Stomach smooth muscle (tissue), 2 donors: ENCODE measurements around the gene CD177.
"Not testable (repeated sequence)": the region's sequence is repeated elsewhere in the genome, so short reads cannot be mapped to it uniquely, and the experiment has no call there.

Experiments used
- H3K27ac ChIP-seq: one replicate; pipeline ENCODE4 v1.7.0; 2013; ENCODE audit warnings: mild to moderate bottlenecking, low read length, inconsistent platforms
- H3K27me3 ChIP-seq, 2 donors: one replicate each; pipeline ENCODE4 v1.7.0; 2013; ENCODE audit warnings: low read length in 2 of 2; ENCODE audit not compliant: insufficient read depth in 2 of 2, control insufficient read depth in 1 of 2
- H3K36me3 ChIP-seq, 2 donors: one replicate each; pipeline ENCODE4 v1.7.0; 2013; ENCODE audit warnings: low read length in 2 of 2; ENCODE audit not compliant: control insufficient read depth in 2 of 2, insufficient read depth in 2 of 2
- H3K4me1 ChIP-seq: one replicate; pipeline ENCODE4 v1.7.0; 2013; ENCODE audit warnings: low read length; ENCODE audit not compliant: control insufficient read depth, insufficient read depth
- H3K4me3 ChIP-seq, 2 donors: one replicate each; pipeline ENCODE4 v1.7.0; 2013; ENCODE audit warnings: low read length in 2 of 2
- H3K9ac ChIP-seq, 2 donors: one replicate each; pipeline ENCODE4 v1.7.0; 2013; ENCODE audit warnings: low read length in 2 of 2, mild to moderate bottlenecking in 1 of 2
- H3K9me3 ChIP-seq, 2 donors: one replicate each; pipeline ENCODE4 v1.7.0; 2013; ENCODE audit warnings: low read length in 2 of 2; ENCODE audit not compliant: control insufficient read depth in 2 of 2
- donor health status: healthy.
- donor health status: Pancreatic carcinoma.

CD177 gene

DNA sequence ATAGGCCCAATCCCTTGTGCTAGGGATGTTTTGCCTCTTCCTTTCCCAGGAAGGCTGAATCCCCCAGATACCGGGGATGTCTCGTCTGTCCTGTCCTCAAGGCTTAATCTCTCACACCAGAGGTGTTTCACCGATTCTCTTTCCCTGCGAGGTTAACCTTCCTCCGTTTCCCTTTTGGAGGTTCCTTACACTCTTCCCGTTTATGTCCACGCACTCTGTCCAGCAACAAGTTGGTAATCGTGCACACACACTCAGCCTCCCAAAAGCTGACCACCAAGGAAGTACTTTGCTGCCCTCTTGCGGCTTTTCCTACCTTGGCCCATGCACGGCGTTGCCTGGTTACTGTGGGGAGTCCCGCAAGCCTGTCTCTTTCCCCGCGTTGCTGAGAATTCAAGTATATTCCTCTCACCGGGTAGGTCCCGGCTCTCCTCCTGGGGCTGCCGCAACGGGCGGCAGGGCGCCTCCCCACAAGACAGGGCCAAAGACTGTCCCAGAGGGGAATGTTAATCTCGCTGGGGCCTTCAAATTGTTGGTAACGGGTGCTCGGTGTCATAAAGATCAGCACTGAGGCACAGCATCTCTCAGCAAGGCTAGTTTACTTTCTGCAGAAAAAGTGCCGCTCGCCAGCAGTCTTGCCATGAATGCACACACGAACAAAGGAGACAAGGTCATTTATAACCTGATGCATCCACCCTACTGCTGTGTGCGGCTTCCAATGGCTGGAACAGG is 36.7 kb upstream of the CD177 start:
- Histone ChIP-seq H3K36me3 (no peaks in the 10 kb centered on the region), H3K4me1 (no peaks in the 10 kb centered on the region), H3K27me3 (peaks cover 0 to 2% of the 10 kb centered on the region in 2 donors), H3K9me3 (no peaks in the 10 kb centered on the region), H3K4me3 (no peak overlapping the region), H3K9ac (no peak overlapping the region), H3K27ac (no peak overlapping the region)

DNA sequence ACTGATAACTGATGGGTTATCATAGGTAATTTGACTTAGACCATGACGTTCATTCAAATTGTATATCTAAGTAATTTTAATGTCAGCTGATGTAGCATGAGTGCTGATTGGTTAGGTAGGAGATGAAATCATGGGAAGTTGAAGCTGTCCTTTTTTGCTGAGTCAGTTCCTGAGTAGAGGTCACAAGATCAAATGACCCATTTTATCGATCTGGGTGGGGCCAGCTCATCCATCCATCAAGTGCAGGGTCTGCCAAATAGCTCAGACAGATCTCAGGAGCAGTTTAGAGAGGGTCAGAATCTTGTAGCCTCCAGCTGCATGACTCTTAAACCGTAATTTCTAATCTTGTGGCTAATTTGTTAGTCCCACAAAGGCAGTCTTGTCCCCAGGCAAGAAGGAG is 35.3 kb upstream of the CD177 start:
- Histone ChIP-seq H3K9ac (no peak overlapping the region), H3K9me3 (no peaks in the 10 kb centered on the region), H3K27me3 (peaks cover 0 to 3% of the 10 kb centered on the region in 2 donors), H3K36me3 (no peaks in the 10 kb centered on the region), H3K4me1 (no peaks in the 10 kb centered on the region), H3K27ac (no peak overlapping the region), H3K4me3 (no peak overlapping the region)

DNA sequence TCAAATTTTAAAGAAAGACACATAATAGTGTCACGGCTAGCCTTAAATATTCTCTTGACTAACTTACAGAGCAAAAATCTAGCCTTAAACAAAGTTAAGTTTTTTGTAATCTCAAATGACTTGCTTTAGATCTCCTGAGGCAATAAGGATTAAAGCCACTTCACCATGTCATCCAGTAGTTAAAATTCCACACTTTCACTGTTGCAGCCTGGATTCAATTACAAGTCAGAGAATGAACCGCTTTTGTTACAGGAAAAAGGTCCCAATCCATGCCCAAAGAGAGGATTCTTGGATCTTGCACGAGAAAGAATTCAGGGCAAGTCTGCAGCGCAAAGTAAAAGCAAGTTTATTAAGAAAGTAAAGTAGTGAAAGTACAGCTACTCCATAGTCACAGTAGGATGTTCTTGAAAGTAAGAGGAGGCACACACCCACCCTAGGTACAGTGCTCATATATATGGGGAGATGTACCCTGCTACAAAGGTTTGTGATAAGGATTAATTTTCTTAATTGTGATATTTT is 34.6 kb upstream of the CD177 start:
- H3K4me1 ChIP-seq, result no peaks in the 10 kb centered on the region
- H3K36me3 ChIP-seq, result no peaks in the 10 kb centered on the region
- H3K27ac ChIP-seq, result no peak overlapping the region
- peaks cover 0 to 3% of the 10 kb centered on the region in 2 donors for H3K27me3 ChIP-seq
- no peak overlapping the region for H3K9ac ChIP-seq
- H3K4me3 ChIP-seq, result no peak overlapping the region
- H3K9me3 ChIP-seq, result no peaks in the 10 kb centered on the region

DNA sequence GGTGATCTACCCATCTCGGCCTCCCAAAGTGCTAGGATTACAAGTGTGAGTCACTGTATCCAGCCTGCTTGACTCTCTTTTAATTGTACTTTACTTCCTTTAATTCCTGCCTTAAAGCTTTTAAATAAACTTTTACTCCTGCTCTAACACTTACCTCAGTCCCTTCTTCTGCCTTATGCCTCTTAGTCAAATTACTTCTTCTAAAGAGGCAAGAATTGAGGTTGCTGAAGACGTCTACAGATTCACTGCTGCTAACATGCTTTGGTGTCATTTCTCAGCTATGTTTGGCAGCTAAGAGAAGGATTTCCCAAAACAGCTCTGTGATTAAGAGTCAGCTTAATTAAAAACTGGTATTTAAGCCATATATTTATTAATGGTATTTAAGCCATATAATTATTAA is 32.9 kb upstream of the CD177 start:
- no peaks in the 10 kb centered on the region for H3K4me1 ChIP-seq
- H3K9ac ChIP-seq, result no peak overlapping the region
- H3K27ac ChIP-seq, result no peak overlapping the region
- no peak overlapping the region for H3K4me3 ChIP-seq
- H3K36me3 ChIP-seq, result no peaks in the 10 kb centered on the region
- H3K27me3 ChIP-seq, result peaks cover 0 to 3% of the 10 kb centered on the region in 2 donors
- no peaks in the 10 kb centered on the region for H3K9me3 ChIP-seq

DNA sequence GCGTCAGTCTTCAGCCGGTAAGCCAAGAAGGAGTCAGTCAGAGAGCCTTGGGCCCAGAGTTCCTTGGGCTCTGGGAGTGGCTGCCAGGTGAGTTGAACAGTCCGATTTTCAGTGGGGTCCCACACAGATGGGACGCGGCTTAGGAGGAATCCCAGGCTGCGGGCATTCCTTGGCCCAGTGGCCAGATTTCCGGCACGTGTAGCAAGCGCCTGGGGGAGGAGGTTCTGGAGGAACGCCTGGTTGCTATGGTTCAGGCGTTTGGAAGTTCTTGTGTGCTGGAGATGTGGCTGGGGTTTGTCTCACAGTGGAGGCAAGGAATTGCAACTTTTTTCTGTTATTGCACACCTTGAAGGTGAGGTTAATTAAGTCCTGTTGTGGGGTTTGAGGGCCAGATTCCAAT is 26.7 kb upstream of the CD177 start:
- not testable (repeated sequence) for H3K36me3 ChIP-seq, H3K9me3 ChIP-seq, H3K9ac ChIP-seq, H3K27me3 ChIP-seq, H3K27ac ChIP-seq, H3K4me1 ChIP-seq, H3K4me3 ChIP-seq

DNA sequence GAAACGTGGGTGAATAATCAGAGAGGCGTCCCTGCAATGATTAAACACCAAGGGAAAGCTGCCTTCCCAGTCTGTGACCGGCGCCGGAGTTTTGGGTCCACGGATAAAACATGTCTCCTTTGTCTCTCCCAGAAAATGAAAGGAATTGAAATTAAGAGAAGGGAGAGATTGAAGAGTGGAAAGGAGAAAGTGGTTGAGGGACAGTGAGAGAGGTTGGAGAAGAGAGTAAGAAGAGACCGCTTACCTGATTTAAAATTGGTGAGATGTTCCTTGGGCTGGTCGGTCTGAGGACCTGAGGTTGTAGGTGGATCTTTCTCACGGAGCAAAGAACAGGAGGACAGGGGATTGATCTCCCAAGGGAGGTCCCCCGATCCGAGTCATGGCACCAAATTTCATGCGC is 24.9 kb upstream of the CD177 start:
- not testable (repeated sequence) for H3K4me1 ChIP-seq, H3K9ac ChIP-seq, H3K36me3 ChIP-seq, H3K4me3 ChIP-seq, H3K27me3 ChIP-seq, H3K9me3 ChIP-seq, H3K27ac ChIP-seq

DNA sequence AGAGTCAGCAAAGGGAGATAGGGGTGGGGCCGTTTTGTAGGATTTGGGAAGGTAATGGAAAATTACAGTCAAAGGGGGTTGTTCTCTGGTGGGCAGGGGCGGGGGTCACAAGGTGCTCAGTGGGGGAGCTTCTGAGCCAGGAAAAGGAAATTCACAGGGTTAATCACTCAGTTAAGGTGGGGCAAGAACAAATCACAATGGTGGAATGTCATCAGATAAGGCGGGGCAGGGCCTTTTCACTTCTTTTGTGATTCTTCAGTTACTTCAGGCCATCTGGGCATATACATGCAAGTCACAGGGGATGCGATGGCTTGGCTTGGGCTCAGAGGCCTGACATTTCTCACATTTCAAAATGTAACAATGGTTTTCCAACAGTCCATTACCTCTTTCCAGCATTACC is 24.4 kb upstream of the CD177 start:
- not testable (repeated sequence) for H3K36me3 ChIP-seq, H3K27ac ChIP-seq, H3K27me3 ChIP-seq

DNA sequence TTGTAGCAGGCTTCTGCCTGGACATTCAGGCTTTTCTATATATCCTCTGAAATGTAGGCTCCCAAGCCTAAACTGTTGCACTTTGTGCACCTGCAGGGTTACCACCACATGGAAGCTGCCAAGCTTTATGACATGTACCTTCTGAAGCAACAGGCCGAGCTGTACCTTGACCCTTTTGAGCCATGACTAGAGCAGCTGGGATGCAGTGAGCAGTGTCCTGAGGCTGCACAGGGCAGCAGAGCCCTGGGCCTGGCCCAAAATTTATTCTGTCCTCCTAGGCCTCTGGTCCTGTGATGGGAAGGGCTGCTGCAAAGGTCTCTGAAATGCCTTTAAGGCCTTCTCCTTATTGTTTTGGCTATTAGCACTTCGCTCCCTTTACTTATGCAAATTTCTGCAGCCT is 23.5 kb upstream of the CD177 start:
- Histone ChIP-seq H3K27me3 (peaks cover 0 to 2% of the 10 kb centered on the region in 2 donors), H3K4me3 (no peak overlapping the region), H3K9me3 (no peaks in the 10 kb centered on the region), H3K9ac (no peak overlapping the region), H3K4me1 (no peaks in the 10 kb centered on the region), H3K27ac (no peak overlapping the region), H3K36me3 (no peaks in the 10 kb centered on the region)

More for the DNA sequence above, 24.4 kb upstream of the CD177 start:
- not testable (repeated sequence) for H3K4me3 ChIP-seq, H3K9me3 ChIP-seq, H3K4me1 ChIP-seq, H3K9ac ChIP-seq

DNA sequence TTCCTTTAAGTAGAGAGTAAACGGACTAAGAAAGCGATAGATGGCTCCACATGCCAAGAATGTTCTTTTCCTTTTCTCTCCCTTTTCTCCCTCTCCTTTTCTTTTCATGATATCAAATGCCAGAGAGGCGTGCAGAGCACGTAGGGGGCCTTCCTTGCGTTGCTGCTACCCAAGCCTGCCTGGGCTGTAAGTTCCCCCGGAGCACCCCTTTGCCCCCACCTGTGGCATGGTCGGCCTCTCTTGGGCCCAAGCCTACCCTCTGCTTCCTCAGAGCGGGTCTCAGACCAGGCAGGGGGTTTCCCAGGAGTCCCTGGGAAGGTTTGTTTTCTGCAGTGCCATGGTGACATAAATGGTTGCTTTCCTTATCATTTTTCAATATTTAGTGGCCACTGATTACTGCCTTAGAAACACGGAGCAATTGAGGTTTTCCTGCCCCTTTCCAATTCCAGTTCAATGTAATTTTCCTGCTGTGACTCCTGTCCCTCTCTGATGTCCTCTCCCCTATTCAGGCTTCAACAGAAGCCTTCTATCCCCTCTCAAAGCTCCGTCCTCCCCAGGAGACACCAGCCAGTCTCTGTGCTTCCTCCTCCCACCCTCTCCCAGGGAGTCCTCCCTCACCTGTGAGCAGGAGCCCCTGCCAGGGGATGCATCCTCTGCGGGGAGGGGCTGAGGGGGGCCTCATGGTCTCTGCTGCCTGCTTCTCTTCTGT is 22.6 kb upstream of the CD177 start:
- Histone ChIP-seq H3K27ac (no peak overlapping the region), H3K4me3 (no peak overlapping the region), H3K9me3 (no peaks in the 10 kb centered on the region), H3K4me1 (no peaks in the 10 kb centered on the region), H3K36me3 (no peaks in the 10 kb centered on the region), H3K27me3 (peaks cover 0 to 2% of the 10 kb centered on the region in 2 donors), H3K9ac (no peak overlapping the region)

DNA sequence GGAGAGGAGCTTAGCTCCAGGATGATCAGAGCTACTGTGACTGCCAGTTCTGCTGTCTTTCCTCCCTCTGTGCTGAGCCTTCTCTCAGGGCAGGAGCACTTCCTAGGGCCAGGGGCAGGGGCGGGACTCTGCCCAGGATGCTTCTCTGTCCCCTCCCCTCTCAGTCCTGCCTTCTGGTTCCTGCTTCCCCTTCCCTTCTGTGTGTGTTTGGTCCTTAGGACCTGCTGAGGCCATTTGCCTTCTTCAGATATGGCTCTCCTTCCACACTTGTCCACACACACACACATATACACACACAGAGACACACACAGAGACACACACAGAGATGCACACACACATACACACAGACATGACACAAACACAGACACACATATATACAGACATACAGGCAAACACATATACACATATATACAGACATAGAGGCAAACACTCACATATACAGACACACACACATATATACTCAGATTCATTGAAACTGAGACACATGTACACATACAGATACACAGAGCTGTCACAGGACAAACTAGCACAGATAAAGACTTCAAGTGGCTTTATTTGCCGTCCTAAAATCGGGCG is 22.0 kb upstream of the CD177 start:
- H3K4me3 ChIP-seq, result no peak overlapping the region
- H3K36me3 ChIP-seq, result no peaks in the 10 kb centered on the region
- peaks cover 0 to 2% of the 10 kb centered on the region in 2 donors for H3K27me3 ChIP-seq
- no peaks in the 10 kb centered on the region for H3K9me3 ChIP-seq
- H3K9ac ChIP-seq, result no peak overlapping the region
- no peaks in the 10 kb centered on the region for H3K4me1 ChIP-seq
- no peak overlapping the region for H3K27ac ChIP-seq
